HepG2 (cell line): ENCODE data around the gene ERMP1. TPM values are rescaled to one million over a fixed set of nuclear protein-coding genes. Genes with fewer than 3 reads are reported as not detected.

Source experiments
- ATAC-seq: fragments of 200-7000 bp; cut with Tn5 transposase; 3 replicates; pipeline ENCODE4 v1.9.1; 2020; ENCODE audit warnings: mild to moderate bottlenecking, moderate library complexity
- BruUV-seq: library from RNA; stranded (reverse); fragments of 400-500 nt; replicated peaks from 2 replicates; lab custom pipeline; 2021; lab: Mats Ljungman, UMichigan
- CTCF ChIA-PET: fragments of 300-600 bp; formaldehyde crosslinking; extraction: SDS; loops from one replicate; lab custom pipeline; 2021; ENCODE audit warnings: low total read pairs, inconsistent platforms, low intra/inter-chr PET ratio; lab: Yijun Ruan, JAX
- POLR2A ChIA-PET: fragments of 350-600 bp; sonication (Branson Sonifier 250); formaldehyde crosslinking; loops from one replicate; lab custom pipeline; 2020; ENCODE audit warnings: antibody characterized with exemption, inconsistent platforms; lab: Yijun Ruan, JAX
- DNase-seq: peaks from one replicate; pipeline ENCODE4 v3.0.0-alpha.2; 2015; ENCODE audit warnings: low spot score
- FAIRE-seq: peaks from 3 replicates; lab custom pipeline; 2011; peaks lifted over from hg19 to GRCh38; lab: Jason Lieb, UNC
- H2AFZ ChIP-seq: one replicate; pipeline ENCODE4 v1.6.1; 2011; ENCODE audit warnings: low read length, inconsistent platforms
- H3K27ac ChIP-seq: fragments of 300-600 bp; 3 replicates; pipeline ENCODE4 v1.8.0; 2011; ENCODE audit warnings: mixed run types, mild to moderate bottlenecking, mixed read lengths, low read length, inconsistent platforms; ENCODE audit not compliant: insufficient read depth; ENCODE audit errors: extremely low read length
- H3K27me3 ChIP-seq, 2 experiments: fragments of 200-600 bp in 1 of 2; 2 replicates in 1 of 2; 3 replicates in 1 of 2; pipeline versions ENCODE4 v1.6.0 to v1.8.0; 2011; ENCODE audit warnings: low read length in 2 of 2, mild to moderate bottlenecking in 2 of 2, moderate library complexity in 2 of 2, inconsistent platforms in 1 of 2; ENCODE audit not compliant: insufficient read depth in 2 of 2, control insufficient read depth in 1 of 2
- H3K36me3 ChIP-seq, 2 experiments: fragments of 200-600 bp in 1 of 2; replicated peaks in 1 of 2; 2 replicates in 1 of 2; 3 replicates in 1 of 2; pipeline versions ENCODE4 v1.5.1 to v1.8.0; 2011; ENCODE audit warnings: low read length in 2 of 2, inconsistent platforms in 1 of 2; ENCODE audit not compliant: insufficient read depth in 2 of 2, control insufficient read depth in 1 of 2
- H3K4me1 ChIP-seq: 2 replicates; pipeline ENCODE4 v1.5.1; 2012; ENCODE audit warnings: low read length, inconsistent platforms; ENCODE audit not compliant: insufficient read depth
- H3K4me2 ChIP-seq: 2 replicates; pipeline ENCODE4 v1.6.0; 2011; ENCODE audit warnings: low read depth, low read length, inconsistent platforms
- H3K4me3 ChIP-seq, 3 experiments: fragments of 200-600 bp in 1 of 3; sonication (generic), shearing (Covaris generic) in 1 of 3; replicated peaks in 1 of 3; 2 replicates each; pipeline ENCODE4 v1.5.1; 2011 to 2016; ENCODE audit warnings: low read length in 3 of 3, inconsistent platforms in 2 of 3, low read depth in 2 of 3, mild to moderate bottlenecking in 2 of 3, control low read depth in 1 of 3, mixed read lengths in 1 of 3; ENCODE audit not compliant: insufficient read depth in 1 of 3
- H3K79me2 ChIP-seq: one replicate; pipeline ENCODE4 v1.6.1; 2011; ENCODE audit warnings: low read length, inconsistent platforms; ENCODE audit not compliant: insufficient read depth
- H3K9ac ChIP-seq: 2 replicates; pipeline ENCODE4 v1.6.0; 2011; ENCODE audit warnings: mild to moderate bottlenecking, low read depth, low read length, inconsistent platforms; ENCODE audit not compliant: insufficient read depth
- H3K9me3 ChIP-seq: 2 replicates; pipeline ENCODE4 v1.5.1; 2012; ENCODE audit warnings: mild to moderate bottlenecking, low read length
- H4K20me1 ChIP-seq: 2 replicates; pipeline ENCODE4 v1.6.0; 2011; ENCODE audit warnings: inconsistent platforms, mild to moderate bottlenecking, low read length, moderate library complexity; ENCODE audit not compliant: insufficient read depth
- ARID4A ChIP-seq: sonication (generic); formaldehyde crosslinking; IDR thresholded peaks from 2 replicates; pipeline ENCODE4 v1.5.0; 2020; ENCODE audit warnings: mild to moderate bottlenecking, missing genetic modification reagents, borderline replicate concordance
- CREM ChIP-seq, 2 experiments: sonication (generic) in 1 of 2; formaldehyde crosslinking in 1 of 2; IDR thresholded peaks; 2 replicates each; pipeline versions ENCODE4 v1.4.0 to v1.6.1; 2016 to 2020; ENCODE audit warnings: antibody characterized with exemption in 1 of 2, mild to moderate bottlenecking in 1 of 2, missing genetic modification reagents in 1 of 2
- CTCF ChIP-seq: sonication (generic); formaldehyde crosslinking; IDR thresholded peaks from 2 replicates; pipeline ENCODE4 v1.5.0; 2020; ENCODE audit warnings: mild to moderate bottlenecking, missing genetic modification reagents, moderate library complexity
- HIC2 ChIP-seq: sonication (generic); formaldehyde crosslinking; IDR thresholded peaks from 2 replicates; pipeline ENCODE4 v1.9.0; 2022; ENCODE audit warnings: low read depth, missing genetic modification reagents
- KMT2B ChIP-seq: IDR thresholded peaks from 2 replicates; pipeline ENCODE4 v1.6.1; 2016; ENCODE audit warnings: missing genetic modification reagents, missing compliant biosample characterization
- MYC ChIP-seq: sonication (generic); formaldehyde crosslinking; IDR thresholded peaks from 2 replicates; pipeline ENCODE4 v1.9.0; 2021; ENCODE audit warnings: missing genetic modification reagents, borderline replicate concordance
- PLSCR1 ChIP-seq: sonication (generic); formaldehyde crosslinking; IDR thresholded peaks from 2 replicates; pipeline ENCODE4 v1.5.0; 2020; ENCODE audit warnings: missing genetic modification reagents, mild to moderate bottlenecking, borderline replicate concordance
- RBAK ChIP-seq: sonication (generic); formaldehyde crosslinking; IDR thresholded peaks from 2 replicates; pipeline ENCODE4 v1.5.1; 2020; ENCODE audit warnings: mild to moderate bottlenecking, missing genetic modification reagents
- TAF1 ChIP-seq: sonication (generic); formaldehyde crosslinking; IDR thresholded peaks from 2 replicates; pipeline ENCODE4 v1.4.0; 2020; ENCODE audit warnings: missing genetic modification reagents
- ZMAT5 ChIP-seq: sonication (generic); formaldehyde crosslinking; IDR thresholded peaks from 2 replicates; pipeline ENCODE4 v1.5.0; 2020; ENCODE audit warnings: mild to moderate bottlenecking, low read depth, missing genetic modification reagents, borderline replicate concordance
- ZNF12 ChIP-seq: sonication (generic); formaldehyde crosslinking; IDR thresholded peaks from 2 replicates; pipeline ENCODE4 v1.5.0; 2020; ENCODE audit warnings: missing genetic modification reagents
- ZNF224 ChIP-seq: sonication (generic); formaldehyde crosslinking; IDR thresholded peaks from 2 replicates; pipeline ENCODE4 v1.5.0; 2020; ENCODE audit warnings: mild to moderate bottlenecking, missing genetic modification reagents
- ZNF264 ChIP-seq: sonication (generic); formaldehyde crosslinking; IDR thresholded peaks from 2 replicates; pipeline ENCODE4 v1.4.0; 2020; ENCODE audit warnings: missing genetic modification reagents
- ZNF598 ChIP-seq: sonication (generic); formaldehyde crosslinking; IDR thresholded peaks from 2 replicates; pipeline ENCODE4 v1.5.1; 2020; ENCODE audit warnings: mild to moderate bottlenecking, missing genetic modification reagents, borderline replicate concordance
- ZNF607 ChIP-seq: sonication (generic); formaldehyde crosslinking; IDR thresholded peaks from 2 replicates; pipeline ENCODE4 v1.5.1; 2020; ENCODE audit warnings: missing genetic modification reagents, mild to moderate bottlenecking, borderline replicate concordance
- WGBS: methylation state at CpG from one replicate; pipeline ENCODE4 v1.1.6; 2017; ENCODE audit warnings: low lambda C conversion rate; 5-methylcytosine and 5-hydroxymethylcytosine counted together
- in situ Hi-C: cut with HindIII; loops from 2 replicates; pipeline ENCODE4 v1.10.0; 2017; ENCODE audit warnings: low pct_unique_long_range_greater_than_20kb; ENCODE audit not compliant: extremely low pct_ligation_motif_present
- intact Hi-C: fragments of 100-400 bp; cut with micrococcal nuclease; formaldehyde crosslinking; loops from one replicate; pipeline ENCODE4 v1.10.0; 2022; ENCODE audit not compliant: unreplicated experiment
- polyA plus RNA-seq, 8 experiments: library from polyadenylated mRNA; depleted of rRNA in 3 of 8; stranded (reverse) in 7 of 8; unstranded in 1 of 8; fragments of >200 nt; fragmentation: Illumina TruSeq in 4 of 8; extraction: Trizol in 4 of 8; gene quantifications; 2 replicates each; pipeline versions ENCODE4 v1.2.1 to v1.2.3, GENCODE V29; 2011 to 2016; ENCODE audit warnings: low read depth in 4 of 8, missing spikeins in 1 of 8, mixed read lengths in 1 of 8; ENCODE audit not compliant: insufficient read depth in 1 of 8
- total RNA-seq, 5 experiments: library from RNA; depleted of rRNA; stranded (reverse); fragments of >200 nt; fragmentation: Illumina TruSeq; extraction: Trizol; gene quantifications; 2 replicates each; pipeline ENCODE4 v1.2.3, GENCODE V29; 2016; ENCODE audit warnings: low read depth in 1 of 5

The ERMP1 gene
- total and polyA plus RNA-seq, 2 of the 13 experiments (the other 11 are each of a cell fraction or from before 2014, with no cell fraction given) = 40.9 to 65.4 TPM

- ChIA-PET CTCF (no interaction called here), POLR2A (no interaction called here)
- Histone ChIP-seq H3K4me3 (no peak overlapping the region), H3K27ac (no peak overlapping the region), H3K36me3 (no peaks in the 10 kb centered on the region), H3K4me2 (no peak overlapping the region), H3K9ac (no peak overlapping the region), H3K79me2 (no peaks in the 10 kb centered on the region), H3K4me1 (peaks cover 5% of the 10 kb centered on the region; the same call in 1 of the 2 replicates), H3K27me3 (no peaks in the 10 kb centered on the region), H4K20me1 (no peaks in the 10 kb centered on the region), H3K9me3 (no peaks in the 10 kb centered on the region), H2AFZ (no peak overlapping the region)
- DNase-seq (no peak), ATAC-seq (peak; percentile 75), FAIRE-seq (no peak)
- no TSS peak for BruUV-seq
- intact Hi-C loops = no loop called here
- 73% methylated on average over 6 of the region's 7 CpGs for WGBS
- in situ Hi-C loops = loop anchor here (10.0 kb wide), 1 partner anchor 428 kb away; no protein-coding TSS in a partner anchor
- TF ChIP-seq CTCF = no peak
- TF ChIP-seq CREM (IDR thresholded peaks at IDR 0.05) = no peak
- no peak for TF ChIP-seq CREM (CRISPR knock-in tag; IDR thresholded peaks at IDR 0.05)
- no peak for TF ChIP-seq MYC (CRISPR knock-in tag)
- no peak for TF ChIP-seq ZNF224 (CRISPR knock-in tag)
- no peak for TF ChIP-seq ZNF264 (CRISPR knock-in tag)
- no peak for TF ChIP-seq TAF1 (CRISPR knock-in tag)
- no peak for TF ChIP-seq ARID4A
- TF ChIP-seq ZNF12 (CRISPR knock-in tag) = peak; percentile 96
- no peak for TF ChIP-seq HIC2
- no peak for TF ChIP-seq KMT2B (CRISPR knock-in tag)
- TF ChIP-seq PLSCR1 (CRISPR knock-in tag) = no peak
- no peak for TF ChIP-seq ZNF598 (CRISPR knock-in tag)
- no peak for TF ChIP-seq ZMAT5 (CRISPR knock-in tag)
- no peak for TF ChIP-seq RBAK
- TF ChIP-seq ZNF607 (CRISPR knock-in tag) = no peak
Observed at GRCh38 chr9:5876711-5877110, 43.8 kb upstream of the ERMP1 start.
